22Rv1 (cell line): ENCODE results near the gene BEND3.

Source experiments
- ZFX ChIP-seq: fragments of 450-650 bp; IDR thresholded peaks from 2 replicates; pipeline ENCODE4 v1.6.1; 2017; ENCODE audit warnings: antibody characterized with exemption, borderline replicate concordance
- TF ChIP-seq, protein P1 (sequence below): fragments of 450-650 bp; IDR thresholded peaks from 2 replicates; pipeline ENCODE4 v1.5.1; 2017; ENCODE audit warnings: mild to moderate bottlenecking

DNA sequence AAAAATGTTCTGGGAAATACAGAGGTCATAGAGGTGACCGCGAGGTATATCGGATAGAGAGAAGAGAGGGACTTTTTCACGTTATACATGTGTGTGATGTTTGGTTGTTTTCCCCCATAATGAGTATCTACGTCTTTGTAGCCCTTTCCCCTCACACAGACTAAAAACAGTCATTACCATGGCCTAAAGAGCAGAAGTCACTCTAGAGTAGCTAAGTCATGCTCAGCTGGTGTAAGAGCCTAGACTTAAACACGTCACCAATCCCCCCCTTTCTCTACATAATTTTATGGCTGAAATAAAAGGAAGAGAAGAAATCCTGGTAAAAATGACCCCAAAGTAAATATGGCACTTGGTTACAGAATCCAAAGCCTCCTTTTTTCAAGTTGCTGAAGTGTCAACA, 6.0 kb upstream of the BEND3 start:
- TF ChIP-seq, protein P1, sequence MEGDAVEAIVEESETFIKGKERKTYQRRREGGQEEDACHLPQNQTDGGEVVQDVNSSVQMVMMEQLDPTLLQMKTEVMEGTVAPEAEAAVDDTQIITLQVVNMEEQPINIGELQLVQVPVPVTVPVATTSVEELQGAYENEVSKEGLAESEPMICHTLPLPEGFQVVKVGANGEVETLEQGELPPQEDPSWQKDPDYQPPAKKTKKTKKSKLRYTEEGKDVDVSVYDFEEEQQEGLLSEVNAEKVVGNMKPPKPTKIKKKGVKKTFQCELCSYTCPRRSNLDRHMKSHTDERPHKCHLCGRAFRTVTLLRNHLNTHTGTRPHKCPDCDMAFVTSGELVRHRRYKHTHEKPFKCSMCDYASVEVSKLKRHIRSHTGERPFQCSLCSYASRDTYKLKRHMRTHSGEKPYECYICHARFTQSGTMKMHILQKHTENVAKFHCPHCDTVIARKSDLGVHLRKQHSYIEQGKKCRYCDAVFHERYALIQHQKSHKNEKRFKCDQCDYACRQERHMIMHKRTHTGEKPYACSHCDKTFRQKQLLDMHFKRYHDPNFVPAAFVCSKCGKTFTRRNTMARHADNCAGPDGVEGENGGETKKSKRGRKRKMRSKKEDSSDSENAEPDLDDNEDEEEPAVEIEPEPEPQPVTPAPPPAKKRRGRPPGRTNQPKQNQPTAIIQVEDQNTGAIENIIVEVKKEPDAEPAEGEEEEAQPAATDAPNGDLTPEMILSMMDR: no peak
- no peak for TF ChIP-seq ZFX
